ENCODE measurements around the gene ARHGDIG.

ARHGDIG gene

DNA sequence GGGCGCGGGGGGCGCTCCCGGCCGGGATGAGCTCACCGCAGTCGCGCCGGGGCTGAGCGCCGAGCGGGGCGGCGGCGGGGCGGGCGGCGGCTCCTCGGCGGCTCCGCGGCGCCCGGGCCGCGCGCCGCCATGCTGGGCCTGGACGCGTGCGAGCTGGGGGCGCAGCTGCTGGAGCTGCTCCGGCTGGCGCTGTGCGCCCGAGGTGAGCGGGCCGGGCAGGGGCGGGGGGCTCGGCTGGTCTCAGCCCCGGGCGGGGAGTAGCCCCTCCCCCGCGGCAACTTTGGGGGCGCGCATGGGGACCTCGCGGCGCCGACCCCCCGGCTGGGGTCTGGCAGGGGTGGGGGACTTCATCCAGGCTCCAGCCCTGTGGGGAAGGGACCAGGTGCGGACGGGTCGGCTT, at the start of gene ARHGDIG:
Gene ARHGDIG, plus strand, starts transcription at position 40 of the 400 bp plus-strand sequence. Its CDS starts 90 bp downstream, at position 130.
- no peak for DNase-seq
- Histone ChIP-seq H2AFZ (ENCODE audit: low read length) (no peak within 1 kb of the TSS), H3K9ac (ENCODE audit: low read length) (no peak within 1 kb of the TSS), H3K79me2 (ENCODE audit: low read length) (no peaks in the 10 kb centered on the region), H3K4me1 (ENCODE audit: low read length) (no peaks in the 10 kb centered on the region), H3K27ac (ENCODE audit: low read length) (no peak within 1 kb of the TSS), H3K9me3 (replicated peaks; ENCODE audit: insufficient read depth, low read length) (no peaks in the 10 kb centered on the region), H3K36me3 (replicated peaks; ENCODE audit: insufficient read depth, low read length) (no peaks in the 10 kb centered on the region), H3K4me3 (ENCODE audit: low read length) (no peak within 1 kb of the TSS), H3K4me2 (ENCODE audit: low read depth, low read length) (no peak within 1 kb of the TSS), H3K27me3 (replicated peaks; ENCODE audit: insufficient read depth, low read length) (peaks cover 23% of the 10 kb centered on the region), H3F3A (ENCODE audit: insufficient read depth, low read length) (no peaks in the 10 kb centered on the region), H3K9me2 (replicated peaks; ENCODE audit: insufficient read depth, low read length) (no peaks in the 10 kb centered on the region), H4K20me1 (ENCODE audit: insufficient read depth, low read length) (no peaks in the 10 kb centered on the region)
- no peak for TF ChIP-seq EZH2phosphoT487 (IDR thresholded peaks at IDR 0.05; ENCODE audit: low read length)
- TF ChIP-seq, protein P1, sequence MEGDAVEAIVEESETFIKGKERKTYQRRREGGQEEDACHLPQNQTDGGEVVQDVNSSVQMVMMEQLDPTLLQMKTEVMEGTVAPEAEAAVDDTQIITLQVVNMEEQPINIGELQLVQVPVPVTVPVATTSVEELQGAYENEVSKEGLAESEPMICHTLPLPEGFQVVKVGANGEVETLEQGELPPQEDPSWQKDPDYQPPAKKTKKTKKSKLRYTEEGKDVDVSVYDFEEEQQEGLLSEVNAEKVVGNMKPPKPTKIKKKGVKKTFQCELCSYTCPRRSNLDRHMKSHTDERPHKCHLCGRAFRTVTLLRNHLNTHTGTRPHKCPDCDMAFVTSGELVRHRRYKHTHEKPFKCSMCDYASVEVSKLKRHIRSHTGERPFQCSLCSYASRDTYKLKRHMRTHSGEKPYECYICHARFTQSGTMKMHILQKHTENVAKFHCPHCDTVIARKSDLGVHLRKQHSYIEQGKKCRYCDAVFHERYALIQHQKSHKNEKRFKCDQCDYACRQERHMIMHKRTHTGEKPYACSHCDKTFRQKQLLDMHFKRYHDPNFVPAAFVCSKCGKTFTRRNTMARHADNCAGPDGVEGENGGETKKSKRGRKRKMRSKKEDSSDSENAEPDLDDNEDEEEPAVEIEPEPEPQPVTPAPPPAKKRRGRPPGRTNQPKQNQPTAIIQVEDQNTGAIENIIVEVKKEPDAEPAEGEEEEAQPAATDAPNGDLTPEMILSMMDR (IDR thresholded peaks at IDR 0.05; ENCODE audit: low read length) = no peak
- no peak for TF ChIP-seq EZH2 (optimal IDR thresholded peaks at IDR 0.05; ENCODE audit: low read depth, low read length)

DNA sequence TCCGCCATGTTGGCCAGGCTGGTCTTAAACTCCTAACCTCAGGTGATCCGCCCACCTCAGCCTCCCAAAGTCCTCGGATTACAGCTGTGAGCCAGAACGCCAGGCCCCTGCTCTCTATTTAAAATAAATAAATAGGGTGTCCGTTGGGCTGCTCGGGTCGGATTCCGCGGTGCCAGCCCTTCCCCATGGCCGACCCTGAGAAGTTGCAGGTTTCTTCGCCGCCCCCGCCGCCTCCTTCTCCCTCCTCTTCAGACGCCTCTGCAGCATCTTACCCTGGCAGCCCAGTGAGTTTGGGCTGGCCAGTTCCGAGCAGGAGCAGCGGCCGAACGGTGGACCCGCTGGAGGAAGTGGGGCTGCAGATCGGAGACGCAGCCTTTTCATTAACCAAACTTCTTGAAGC, 49.4 kb upstream of the ARHGDIG start:
- no peak overlapping the region for H3K9ac ChIP-seq (ENCODE audit: low read length)
- TF ChIP-seq, protein P1 (IDR thresholded peaks at IDR 0.05; ENCODE audit: low read length) = no peak
- TF ChIP-seq EZH2phosphoT487 (IDR thresholded peaks at IDR 0.05; ENCODE audit: low read length) = no peak
- no peak for TF ChIP-seq EZH2 (optimal IDR thresholded peaks at IDR 0.05; ENCODE audit: low read depth, low read length)
- no peak overlapping the region for H3K4me2 ChIP-seq (ENCODE audit: low read depth, low read length)
- H3K79me2 ChIP-seq (ENCODE audit: low read length) = peaks cover 34% of the 10 kb centered on the region
- H3K4me1 ChIP-seq (ENCODE audit: low read length) = peaks cover 5% of the 10 kb centered on the region; the same call in 1 of the 2 replicates
- H3K36me3 ChIP-seq (replicated peaks; ENCODE audit: insufficient read depth, low read length) = peaks cover 5% of the 10 kb centered on the region; the same call in 1 of the 2 replicates
- no peaks in the 10 kb centered on the region for H3K9me2 ChIP-seq (replicated peaks; ENCODE audit: insufficient read depth, low read length)
- H3K27me3 ChIP-seq (replicated peaks; ENCODE audit: insufficient read depth, low read length) = no peaks in the 10 kb centered on the region
- no peak overlapping the region for H2AFZ ChIP-seq (ENCODE audit: low read length)
- H3K27ac ChIP-seq (ENCODE audit: low read length) = no peak overlapping the region
- no peak overlapping the region for H3K4me3 ChIP-seq (ENCODE audit: low read length)
- DNase-seq = no peak
- peaks cover 16% of the 10 kb centered on the region for H4K20me1 ChIP-seq (ENCODE audit: insufficient read depth, low read length)
- no peaks in the 10 kb centered on the region for H3K9me3 ChIP-seq (replicated peaks; ENCODE audit: insufficient read depth, low read length)
- peaks cover 14% of the 10 kb centered on the region for H3F3A ChIP-seq (ENCODE audit: insufficient read depth, low read length)

DNA sequence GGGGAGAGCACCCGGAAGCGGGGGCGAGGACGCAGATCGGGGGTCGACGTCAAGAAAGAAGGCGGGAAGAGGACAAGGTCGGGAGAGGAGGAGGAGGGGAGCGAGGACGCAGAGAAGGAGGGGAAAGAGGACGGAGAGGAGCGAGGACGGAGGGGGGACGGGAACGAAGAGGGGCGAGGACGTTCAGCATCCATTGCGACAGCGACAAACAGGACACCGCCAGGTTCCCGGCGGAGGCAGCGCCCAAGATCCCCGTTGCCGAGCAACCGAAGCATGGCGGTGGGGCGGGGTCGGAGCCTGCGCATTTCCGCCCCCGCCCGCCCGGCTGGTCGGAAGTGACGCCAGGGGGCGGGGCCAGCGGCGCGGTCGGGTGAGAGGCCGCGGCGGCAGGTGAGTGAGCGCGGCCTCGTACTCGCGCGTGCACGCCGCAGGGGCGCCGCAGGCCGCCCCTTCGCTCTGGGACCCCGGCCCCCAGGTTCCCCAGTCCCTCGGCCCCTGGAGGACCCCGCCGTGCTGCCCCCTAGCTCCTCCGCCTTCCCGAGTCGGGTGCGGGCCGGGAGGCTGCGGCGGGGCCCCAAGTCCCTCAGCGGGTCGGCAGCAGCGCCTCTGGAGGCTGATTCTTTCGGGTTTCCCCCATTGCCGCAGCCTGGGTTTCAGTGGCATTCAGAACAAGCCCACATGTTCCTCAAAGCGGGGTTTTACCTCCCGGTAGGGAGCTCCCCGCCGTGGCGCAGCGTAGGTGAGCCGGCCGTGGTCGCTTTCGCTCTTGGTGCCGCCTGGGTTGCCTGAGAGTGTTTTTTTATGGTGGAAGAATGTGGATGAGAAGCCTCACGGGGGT, 45.7 kb upstream of the ARHGDIG start, which contains the start of gene FAM234A:
Gene FAM234A, plus strand, starts transcription at position 354 of the 838 bp plus-strand sequence. CDS start 19,593 bp downstream, outside the sequence.
- peak; percentile 96 for DNase-seq
- H3K9ac ChIP-seq (ENCODE audit: low read length) = peak within 1 kb of the TSS; percentile 88
- TF ChIP-seq EZH2phosphoT487 (IDR thresholded peaks at IDR 0.05; ENCODE audit: low read length) (no peak), EZH2 (optimal IDR thresholded peaks at IDR 0.05; ENCODE audit: low read depth, low read length) (no peak)
- TF ChIP-seq, protein P1 (IDR thresholded peaks at IDR 0.05; ENCODE audit: low read length) = peak; percentile 54
- H2AFZ ChIP-seq (ENCODE audit: low read length) = peak within 1 kb of the TSS; percentile 95
- no peaks in the 10 kb centered on the region for H3K36me3 ChIP-seq (replicated peaks; ENCODE audit: insufficient read depth, low read length)
- H3K4me3 ChIP-seq (ENCODE audit: low read length) = peak within 1 kb of the TSS; percentile 74
- H3K27me3 ChIP-seq (replicated peaks; ENCODE audit: insufficient read depth, low read length) = no peaks in the 10 kb centered on the region
- H3F3A ChIP-seq (ENCODE audit: insufficient read depth, low read length) = peaks cover 9% of the 10 kb centered on the region
- H3K4me2 ChIP-seq (ENCODE audit: low read depth, low read length) = peak within 1 kb of the TSS; percentile 72
- no peaks in the 10 kb centered on the region for H4K20me1 ChIP-seq (ENCODE audit: insufficient read depth, low read length)
- H3K9me2 ChIP-seq (replicated peaks; ENCODE audit: insufficient read depth, low read length) = no peaks in the 10 kb centered on the region
- H3K9me3 ChIP-seq (replicated peaks; ENCODE audit: insufficient read depth, low read length) = no peaks in the 10 kb centered on the region
- peak within 1 kb of the TSS; percentile 94 for H3K27ac ChIP-seq (ENCODE audit: low read length)
- no peaks in the 10 kb centered on the region for H3K4me1 ChIP-seq (ENCODE audit: low read length)
- no peaks in the 10 kb centered on the region; the same call in 1 of the 2 replicates for H3K79me2 ChIP-seq (ENCODE audit: low read length)

All from MM.1S (cell line).